ENCODE measurements around the gene MZB1. TPM values are rescaled to one million over a fixed set of nuclear protein-coding genes. Genes with fewer than 3 reads are reported as not detected.
A peak's percentile ranks its signal among the peaks of the same experiment; 100 is the strongest.

MZB1 gene
- total and polyA plus RNA-seq, 2 donors (not counting 1 experiment from before 2014, with no cell fraction given) = 0.17 TPM; not detected in 1

DNA sequence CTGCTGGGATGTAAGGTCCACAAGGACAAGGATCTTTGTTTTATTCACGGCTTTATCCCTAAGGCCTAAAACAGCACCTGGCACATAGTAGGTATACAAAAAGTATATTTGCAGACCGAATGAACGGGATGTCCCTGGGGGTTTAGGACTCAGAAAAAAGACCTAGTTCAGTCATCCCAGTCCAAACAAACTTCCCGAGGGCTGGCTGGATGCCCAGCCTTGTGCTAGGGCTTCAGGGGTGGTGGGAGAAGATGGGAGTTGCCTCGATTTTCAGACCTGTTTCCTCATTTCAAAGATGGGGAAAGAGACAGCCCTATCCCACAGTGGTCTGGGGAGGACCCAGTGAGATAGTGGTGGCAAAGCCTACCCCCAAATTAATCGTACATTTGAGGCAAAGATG lies 8.2 kb upstream of the MZB1 start:
- Histone ChIP-seq H4K20me1 (ENCODE audit: control insufficient read depth, extremely low read depth, insufficient read depth, low read length) (no peaks in the 10 kb centered on the region), H3K4me1 (ENCODE audit: control insufficient read depth, extremely low read depth, insufficient read depth, low read length) (peaks cover 8% of the 10 kb centered on the region), H3K4me3 (replicated peaks in 1 of 4; ENCODE audit: control extremely low read depth in 1 of 4, insufficient read depth in 1 of 4, low read depth in 3 of 4, low read length in 4 of 4) (no peak overlapping the region), H3K9me3 (ENCODE audit: control insufficient read depth, insufficient read depth, low read depth, low read length) (no peaks in the 10 kb centered on the region), H3K27ac (ENCODE audit: insufficient read depth, low read length) (no peak overlapping the region), H3K79me2 (ENCODE audit: control insufficient read depth, insufficient read depth, low read length) (no peaks in the 10 kb centered on the region), H3K27me3 (ENCODE audit: control insufficient read depth, insufficient read depth, low read length) (peaks cover 11% of the 10 kb centered on the region), H2AFZ (ENCODE audit: low read length) (no peak overlapping the region), H3K4me2 (ENCODE audit: extremely low read depth, insufficient read depth, low read length) (no peak overlapping the region), H3K36me3 (ENCODE audit: control insufficient read depth, insufficient read depth, low read length) (no peaks in the 10 kb centered on the region), H3K9ac (ENCODE audit: insufficient read depth, low read length) (no peak overlapping the region)
- no peak for TF ChIP-seq EZH2 (IDR thresholded peaks at IDR 0.05; ENCODE audit: low read length, missing control alignments)
- TF ChIP-seq, protein P1, sequence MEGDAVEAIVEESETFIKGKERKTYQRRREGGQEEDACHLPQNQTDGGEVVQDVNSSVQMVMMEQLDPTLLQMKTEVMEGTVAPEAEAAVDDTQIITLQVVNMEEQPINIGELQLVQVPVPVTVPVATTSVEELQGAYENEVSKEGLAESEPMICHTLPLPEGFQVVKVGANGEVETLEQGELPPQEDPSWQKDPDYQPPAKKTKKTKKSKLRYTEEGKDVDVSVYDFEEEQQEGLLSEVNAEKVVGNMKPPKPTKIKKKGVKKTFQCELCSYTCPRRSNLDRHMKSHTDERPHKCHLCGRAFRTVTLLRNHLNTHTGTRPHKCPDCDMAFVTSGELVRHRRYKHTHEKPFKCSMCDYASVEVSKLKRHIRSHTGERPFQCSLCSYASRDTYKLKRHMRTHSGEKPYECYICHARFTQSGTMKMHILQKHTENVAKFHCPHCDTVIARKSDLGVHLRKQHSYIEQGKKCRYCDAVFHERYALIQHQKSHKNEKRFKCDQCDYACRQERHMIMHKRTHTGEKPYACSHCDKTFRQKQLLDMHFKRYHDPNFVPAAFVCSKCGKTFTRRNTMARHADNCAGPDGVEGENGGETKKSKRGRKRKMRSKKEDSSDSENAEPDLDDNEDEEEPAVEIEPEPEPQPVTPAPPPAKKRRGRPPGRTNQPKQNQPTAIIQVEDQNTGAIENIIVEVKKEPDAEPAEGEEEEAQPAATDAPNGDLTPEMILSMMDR (conservative IDR thresholded peaks at IDR 0.05 in 1 of 2, IDR thresholded peaks at IDR 0.05 in 1 of 2; ENCODE audit: low read depth in 1 of 2, low read length in 2 of 2) = no peak
- peak in 1 of 2 donors; percentile 51 for DNase-seq (ENCODE audit: low read depth in 2 of 2)

GRCh38 chr5:139396691-139397090 lies 7.0 kb upstream of the MZB1 start:
- Histone ChIP-seq H3K4me2 (ENCODE audit: extremely low read depth, insufficient read depth, low read length) (no peak overlapping the region), H3K4me3 (replicated peaks in 1 of 4; ENCODE audit: control extremely low read depth in 1 of 4, insufficient read depth in 1 of 4, low read depth in 3 of 4, low read length in 4 of 4) (no peak overlapping the region), H4K20me1 (ENCODE audit: control insufficient read depth, extremely low read depth, insufficient read depth, low read length) (no peaks in the 10 kb centered on the region), H2AFZ (ENCODE audit: low read length) (no peak overlapping the region), H3K79me2 (ENCODE audit: control insufficient read depth, insufficient read depth, low read length) (no peaks in the 10 kb centered on the region), H3K27ac (ENCODE audit: insufficient read depth, low read length) (no peak overlapping the region), H3K9me3 (ENCODE audit: control insufficient read depth, insufficient read depth, low read depth, low read length) (no peaks in the 10 kb centered on the region), H3K4me1 (ENCODE audit: control insufficient read depth, extremely low read depth, insufficient read depth, low read length) (peaks cover 8% of the 10 kb centered on the region), H3K36me3 (ENCODE audit: control insufficient read depth, insufficient read depth, low read length) (no peaks in the 10 kb centered on the region), H3K27me3 (ENCODE audit: control insufficient read depth, insufficient read depth, low read length) (peaks cover 11% of the 10 kb centered on the region), H3K9ac (ENCODE audit: insufficient read depth, low read length) (no peak overlapping the region)
- no peak for DNase-seq (ENCODE audit: low read depth in 2 of 2)
- no peak for TF ChIP-seq EZH2 (IDR thresholded peaks at IDR 0.05; ENCODE audit: low read length, missing control alignments)
- TF ChIP-seq, protein P1 (conservative IDR thresholded peaks at IDR 0.05 in 1 of 2, IDR thresholded peaks at IDR 0.05 in 1 of 2; ENCODE audit: low read depth in 1 of 2, low read length in 2 of 2) = no peak

DNA sequence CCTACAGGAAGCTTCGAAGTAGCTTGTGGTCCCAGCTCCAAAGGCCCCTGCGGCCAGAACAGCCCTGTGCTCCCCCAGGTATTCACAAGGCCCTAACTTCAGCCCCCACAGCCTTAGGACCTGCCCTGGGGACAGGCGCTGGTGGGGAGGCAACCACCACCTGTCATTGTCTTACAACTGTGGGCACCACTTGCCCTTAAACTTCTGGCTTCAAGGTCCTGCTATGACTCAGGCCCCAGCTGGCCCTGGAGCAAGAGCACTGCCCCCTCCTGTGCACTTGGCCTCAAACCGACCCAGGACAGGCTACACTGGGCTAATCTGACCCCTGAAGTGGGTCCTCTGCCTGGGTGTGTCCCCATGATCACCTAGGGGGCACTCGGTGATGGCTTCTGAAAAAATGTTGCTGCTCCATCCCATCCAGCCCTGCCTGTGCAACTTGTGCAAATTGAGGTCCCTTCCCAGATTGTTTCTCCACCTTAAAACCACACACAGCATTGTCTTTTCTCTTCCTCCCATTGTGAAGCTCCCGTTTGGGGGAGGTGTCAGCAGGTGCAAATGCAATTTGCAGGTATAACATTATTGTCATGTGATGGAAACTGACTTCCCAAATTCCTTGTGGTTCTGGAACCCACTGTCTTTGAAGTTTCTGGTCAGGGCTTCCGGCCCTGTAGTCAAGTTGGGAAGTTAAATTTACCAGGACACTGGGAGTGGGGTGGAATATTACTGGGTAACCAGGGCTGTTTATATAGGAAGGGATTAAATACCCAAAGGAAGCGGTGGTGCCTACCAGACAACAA lies 6.3 kb upstream of the MZB1 start:
- DNase-seq (ENCODE audit: low read depth in 2 of 2) = no peak
- H3K4me1 ChIP-seq (ENCODE audit: control insufficient read depth, extremely low read depth, insufficient read depth, low read length) = peaks cover 8% of the 10 kb centered on the region
- H3K9ac ChIP-seq (ENCODE audit: insufficient read depth, low read length) = no peak overlapping the region
- peaks cover 11% of the 10 kb centered on the region for H3K27me3 ChIP-seq (ENCODE audit: control insufficient read depth, insufficient read depth, low read length)
- no peaks in the 10 kb centered on the region for H4K20me1 ChIP-seq (ENCODE audit: control insufficient read depth, extremely low read depth, insufficient read depth, low read length)
- no peak overlapping the region for H2AFZ ChIP-seq (ENCODE audit: low read length)
- H3K4me3 ChIP-seq (replicated peaks in 1 of 4; ENCODE audit: control extremely low read depth in 1 of 4, insufficient read depth in 1 of 4, low read depth in 3 of 4, low read length in 4 of 4) = no peak overlapping the region
- H3K27ac ChIP-seq (ENCODE audit: insufficient read depth, low read length) = no peak overlapping the region
- H3K36me3 ChIP-seq (ENCODE audit: control insufficient read depth, insufficient read depth, low read length) = no peaks in the 10 kb centered on the region
- no peak overlapping the region for H3K4me2 ChIP-seq (ENCODE audit: extremely low read depth, insufficient read depth, low read length)
- H3K79me2 ChIP-seq (ENCODE audit: control insufficient read depth, insufficient read depth, low read length) = no peaks in the 10 kb centered on the region
- H3K9me3 ChIP-seq (ENCODE audit: control insufficient read depth, insufficient read depth, low read depth, low read length) = no peaks in the 10 kb centered on the region
- TF ChIP-seq, protein P1 (conservative IDR thresholded peaks at IDR 0.05 in 1 of 2, IDR thresholded peaks at IDR 0.05 in 1 of 2; ENCODE audit: low read depth in 1 of 2, low read length in 2 of 2) = no peak
- TF ChIP-seq EZH2 (IDR thresholded peaks at IDR 0.05; ENCODE audit: low read length, missing control alignments) = no peak

Measured in fibroblast of lung (primary cell).